ENCODE measurements around the gene PEX6. TPM values are rescaled to one million over a fixed set of nuclear protein-coding genes. Genes with fewer than 3 reads are reported as not detected.

PEX6 gene
- total RNA-seq, 6 donors from 2014 or later: 6.5 to 36.7 (median 21.0) TPM

- TF ChIP-seq POLR2AphosphoS5 (IDR thresholded peaks at IDR 0.05): no peak
- TF ChIP-seq CTCF (IDR thresholded peaks at IDR 0.05): no peak
- TF ChIP-seq POLR2A (IDR thresholded peaks at IDR 0.05): no peak
- no peak for TF ChIP-seq EP300 (IDR thresholded peaks at IDR 0.05)
- ATAC-seq (ENCODE audit: low FRiP score in 2 of 2): no peak
- peaks cover 0 to 8% (median 0%) of the 10 kb centered on the region in 4 donors for H3K27me3 ChIP-seq
- H3K9me3 ChIP-seq: no peaks in the 10 kb centered on the region
- H3K4me3 ChIP-seq: no peak overlapping the region
- WGBS, 2 donors: 89 to 94% methylated on average over 7 to 8 of the region's 9 CpGs
- H3K36me3 ChIP-seq: peaks cover 5 to 59% (median 25%) of the 10 kb centered on the region in 4 donors
- DNase-seq: peak in 1 of 2 donors; percentile 63
- H3K4me1 ChIP-seq: peaks cover 7 to 19% (median 13%) of the 10 kb centered on the region in 4 donors
- no peak overlapping the region for H3K27ac ChIP-seq
Observed at GRCh38 chr6:42963855-42964605, 15.0 kb downstream of the PEX6 start.

GRCh38 chr6:42963179-42963854, 15.7 kb downstream of the PEX6 start:
- 71 to 87% methylated on average over 5 to 12 of the region's 12 CpGs for WGBS, 2 donors
- no peak for DNase-seq
- no peak overlapping the region for H3K4me3 ChIP-seq
- no peak overlapping the region for H3K27ac ChIP-seq
- peaks cover 7 to 19% (median 13%) of the 10 kb centered on the region in 4 donors for H3K4me1 ChIP-seq
- TF ChIP-seq EP300 (IDR thresholded peaks at IDR 0.05): no peak
- H3K27me3 ChIP-seq: peaks cover 0 to 8% (median 0%) of the 10 kb centered on the region in 4 donors
- H3K9me3 ChIP-seq: no peaks in the 10 kb centered on the region
- peaks cover 5 to 52% (median 21%) of the 10 kb centered on the region in 4 donors for H3K36me3 ChIP-seq
- no peak for ATAC-seq (ENCODE audit: low FRiP score in 2 of 2)

- H3K36me3 ChIP-seq: peaks cover 5 to 47% (median 21%) of the 10 kb centered on the region in 4 donors
- ATAC-seq (ENCODE audit: low FRiP score in 2 of 2): no peak
- 92 to 95% methylated on average over 7 to 13 of the region's 13 CpGs for WGBS, 2 donors
Observed at GRCh38 chr6:42962502-42963178, 16.3 kb downstream of the PEX6 start.

GRCh38 chr6:42962096-42962495, 16.9 kb downstream of the PEX6 start:
- 89 to 92% methylated on average over 9 to 12 of the region's 12 CpGs for WGBS, 2 donors
- Histone ChIP-seq H3K4me3 (no peak overlapping the region), H3K36me3 (peaks cover 5 to 42% (median 18%) of the 10 kb centered on the region in 4 donors), H3K9me3 (no peaks in the 10 kb centered on the region), H3K4me1 (peaks cover 7 to 19% (median 13%) of the 10 kb centered on the region in 4 donors), H3K27ac (no peak overlapping the region), H3K27me3 (peaks cover 0 to 8% (median 0%) of the 10 kb centered on the region in 4 donors)
- peak in 1 of 2 donors; percentile 44 for DNase-seq
- ATAC-seq (ENCODE audit: low FRiP score in 2 of 2): no peak
- TF ChIP-seq EP300 (IDR thresholded peaks at IDR 0.05) (no peak), POLR2AphosphoS5 (IDR thresholded peaks at IDR 0.05) (no peak), CTCF (IDR thresholded peaks at IDR 0.05) (no peak), POLR2A (IDR thresholded peaks at IDR 0.05) (no peak)

More at GRCh38 chr6:42962502-42963178, 16.3 kb downstream of the PEX6 start:
- no peak for DNase-seq
- no peaks in the 10 kb centered on the region for H3K9me3 ChIP-seq
- TF ChIP-seq POLR2A (IDR thresholded peaks at IDR 0.05) (no peak), EP300 (IDR thresholded peaks at IDR 0.05) (no peak), CTCF (IDR thresholded peaks at IDR 0.05) (no peak), POLR2AphosphoS5 (IDR thresholded peaks at IDR 0.05) (no peak)
- H3K4me3 ChIP-seq: no peak overlapping the region
- peaks cover 7 to 19% (median 13%) of the 10 kb centered on the region in 4 donors for H3K4me1 ChIP-seq
- H3K27me3 ChIP-seq: peaks cover 0 to 8% (median 0%) of the 10 kb centered on the region in 4 donors
- H3K27ac ChIP-seq: no peak overlapping the region

GRCh38 chr6:42961020-42961470, 17.9 kb downstream of the PEX6 start:
- H3K9me3 ChIP-seq: no peaks in the 10 kb centered on the region
- peaks cover 5 to 34% (median 16%) of the 10 kb centered on the region in 4 donors for H3K36me3 ChIP-seq
- DNase-seq: no peak
- peak overlapping the region in 2 of 4 donors; percentile 71 to 74 for H3K27ac ChIP-seq
- WGBS, 2 donors: 29 to 47% methylated on average over 12 to 15 of the region's 15 CpGs
- ATAC-seq (ENCODE audit: low FRiP score in 2 of 2): no peak
- TF ChIP-seq POLR2AphosphoS5 (IDR thresholded peaks at IDR 0.05): no peak
- TF ChIP-seq POLR2A (IDR thresholded peaks at IDR 0.05): no peak
- H3K4me1 ChIP-seq: peaks cover 7 to 19% (median 13%) of the 10 kb centered on the region in 4 donors
- peak overlapping the region; percentile 34 to 61 (median 50) for H3K4me3 ChIP-seq
- H3K27me3 ChIP-seq: peaks cover 0 to 8% (median 0%) of the 10 kb centered on the region in 4 donors

Data from upper lobe of left lung (tissue), 6 donors.